Small intestine (tissue), 16 donors: Measurements from ENCODE around the gene SART3. TPM values are rescaled to one million over a fixed set of nuclear protein-coding genes. Genes with fewer than 3 reads are reported as not detected.
A peak's percentile ranks its signal among the peaks of the same experiment; 100 is the strongest.

Experiments used
- DNase-seq, 2 donors: peaks; one replicate each; pipeline versions ENCODE4 v3.0.0 to v3.0.0-alpha.2; 2013
- FAIRE-seq: peaks from 2 replicates; lab custom pipeline; 2012; peaks lifted over from hg19 to GRCh38; lab: Jason Lieb, UNC
- H3K27ac ChIP-seq, 3 donors: one replicate each; pipeline ENCODE4 v1.5.1; 2013; ENCODE audit warnings: low read length in 2 of 3, mild to moderate bottlenecking in 2 of 3, control low read depth in 1 of 3, inconsistent platforms in 1 of 3, low read depth in 1 of 3, moderate library complexity in 1 of 3
- H3K27me3 ChIP-seq, 3 donors: one replicate each; pipeline ENCODE4 v1.6.1; 2013; ENCODE audit warnings: low read length in 3 of 3, inconsistent platforms in 1 of 3; ENCODE audit not compliant: control insufficient read depth in 3 of 3, insufficient read depth in 3 of 3
- H3K36me3 ChIP-seq, 3 donors: one replicate each; pipeline ENCODE4 v1.6.1; 2013; ENCODE audit warnings: low read length in 3 of 3, inconsistent platforms in 1 of 3, low read depth in 1 of 3, mild to moderate bottlenecking in 1 of 3, moderate library complexity in 1 of 3; ENCODE audit not compliant: control insufficient read depth in 3 of 3, insufficient read depth in 2 of 3
- H3K4me1 ChIP-seq, 3 donors: one replicate each; pipeline ENCODE4 v1.6.1; 2013; ENCODE audit warnings: low read length in 2 of 3, inconsistent platforms in 1 of 3, low read depth in 1 of 3, mild to moderate bottlenecking in 1 of 3, moderate library complexity in 1 of 3; ENCODE audit not compliant: control insufficient read depth in 3 of 3, insufficient read depth in 2 of 3
- H3K4me3 ChIP-seq, 3 donors: one replicate each; pipeline ENCODE4 v1.5.1; 2013; ENCODE audit warnings: low read length in 3 of 3, control low read depth in 1 of 3, inconsistent platforms in 1 of 3, low read depth in 1 of 3, mild to moderate bottlenecking in 1 of 3, moderate library complexity in 1 of 3
- H3K9me3 ChIP-seq, 2 donors: one replicate each; pipeline ENCODE4 v1.6.1; 2013; ENCODE audit warnings: low read depth in 1 of 2, low read length in 1 of 2; ENCODE audit not compliant: control insufficient read depth in 2 of 2, insufficient read depth in 1 of 2
- WGBS, 3 donors: extraction: QIAGEN DNeasy Blood & Tissue Kit; methylation state at CpG; one replicate each; pipeline ENCODE4 v1.1.7; 2013; 5-methylcytosine and 5-hydroxymethylcytosine counted together
- long read RNA-seq, 10 donors: transcript quantifications; one replicate each; lab custom pipeline, GENCODE V29; 2026
- polyA plus RNA-seq, 4 donors: library from polyadenylated mRNA; stranded (reverse) in 3 of 4; unstranded in 1 of 4; fragments of 200-250 nt in 3 of 4; fragments of 120-200 nt in 1 of 4; gene quantifications; one replicate each; pipeline versions ENCODE4 v1.2.1 to v1.2.3, GENCODE V29; 2013
- donor health status: healthy with polysubstance abuse.
- donor health status: control.
- donor health status: control.
- donor health status: Bipolar disorder and iron deficiency.
- donor health status: healthy.

SART3 gene
- 10 to 100 TPM; 15.9 to 52.3 (median 19.6) TPM for polyA plus RNA-seq
- long read RNA-seq, donor 1, full-length matches to known transcripts, result 3 of 454 reads
- long read RNA-seq, donor 1, partial matches to known transcripts, result 443 of 454 reads
- long read RNA-seq, donor 1, other reads (novel, unspliced or antisense), result 8 of 454 reads
- long read RNA-seq, donor 2, partial matches to known transcripts, result 6 of 8 reads
- long read RNA-seq, donor 2, other reads (novel, unspliced or antisense), result 0 of 8 reads
- long read RNA-seq, donor 3, partial matches to known transcripts, result 0 of 3 reads
- long read RNA-seq, donor 3, other reads (novel, unspliced or antisense), result 0 of 3 reads
- long read RNA-seq, donor 4, result 0 reads
- long read RNA-seq, donor 5, result 0 reads
- long read RNA-seq, donor 6, partial matches to known transcripts, result 0 of 1 reads
- long read RNA-seq, donor 6, other reads (novel, unspliced or antisense), result 0 of 1 reads
- long read RNA-seq, donor 7, result 0 reads
- long read RNA-seq, donor 8, result 0 reads
- long read RNA-seq, donor 9, result 0 reads
- long read RNA-seq, donor 10, partial matches to known transcripts, result 0 of 2 reads
- long read RNA-seq, donor 10, other reads (novel, unspliced or antisense), result 0 of 2 reads

- peak within 1 kb of the TSS; percentile 43 to 96 (median 87) for H3K27ac ChIP-seq
- no peaks in the 10 kb centered on the region for H3K9me3 ChIP-seq
- H3K4me1 ChIP-seq, result peaks cover 6 to 18% (median 12%) of the 10 kb centered on the region in 3 donors
- DNase-seq (peak; percentile 93 to 95), FAIRE-seq (no peak)
- peak within 1 kb of the TSS; percentile 84 to 95 (median 86) for H3K4me3 ChIP-seq
- H3K36me3 ChIP-seq, result peaks cover 6 to 25% (median 9%) of the 10 kb centered on the region in 3 donors
- WGBS, 3 donors, result 0 to 1% (median 0%) methylated on average over 57 of the region's 57 CpGs
- H3K27me3 ChIP-seq, result no peaks in the 10 kb centered on the region
Observed at GRCh38 chr12:108560752-108561719, at the start of gene SART3. Gene SART3 (minus strand): TSS chr12:108561173. CDS start chr12:108561154, 19 bp downstream.

GRCh38 chr12:108610336-108610815 is 49.4 kb upstream of the SART3 start:
- Histone ChIP-seq H3K36me3 (no peaks in the 10 kb centered on the region), H3K27me3 (no peaks in the 10 kb centered on the region), H3K9me3 (no peaks in the 10 kb centered on the region), H3K27ac (no peak overlapping the region), H3K4me1 (peaks cover 0 to 4% (median 0%) of the 10 kb centered on the region in 3 donors), H3K4me3 (no peak overlapping the region)
- DNase-seq (no peak), FAIRE-seq (no peak)
- WGBS, 3 donors, result 70 to 86% (median 76%) methylated on average over 8 of the region's 8 CpGs

GRCh38 chr12:108609537-108610335 is 48.8 kb upstream of the SART3 start:
- no peak overlapping the region for H3K4me3 ChIP-seq
- H3K36me3 ChIP-seq, result no peaks in the 10 kb centered on the region
- no peak overlapping the region for H3K27ac ChIP-seq
- H3K4me1 ChIP-seq, result peaks cover 0 to 4% (median 0%) of the 10 kb centered on the region in 3 donors
- H3K27me3 ChIP-seq, result no peaks in the 10 kb centered on the region
- DNase-seq, result peak in 1 of 2 donors; percentile 60
- FAIRE-seq, result no peak
- H3K9me3 ChIP-seq, result no peaks in the 10 kb centered on the region
- 51 to 61% (median 60%) methylated on average over 21 of the region's 21 CpGs for WGBS, 3 donors

GRCh38 chr12:108608616-108609015 is 47.6 kb upstream of the SART3 start:
- Histone ChIP-seq H3K4me3 (no peak overlapping the region), H3K9me3 (no peaks in the 10 kb centered on the region), H3K36me3 (no peaks in the 10 kb centered on the region), H3K27me3 (no peaks in the 10 kb centered on the region), H3K4me1 (peaks cover 0 to 4% (median 0%) of the 10 kb centered on the region in 3 donors), H3K27ac (no peak overlapping the region)
- DNase-seq (no peak), FAIRE-seq (no peak)
- 70 to 85% (median 76%) methylated on average over 5 of the region's 5 CpGs for WGBS, 3 donors

GRCh38 chr12:108607981-108608600 is 47.1 kb upstream of the SART3 start:
- no peak for FAIRE-seq
- no peak for DNase-seq

GRCh38 chr12:108606492-108606891 is 45.5 kb upstream of the SART3 start:
- H3K27me3 ChIP-seq, result no peaks in the 10 kb centered on the region
- FAIRE-seq, result no peak
- peaks cover 0 to 4% (median 0%) of the 10 kb centered on the region in 3 donors for H3K4me1 ChIP-seq
- H3K9me3 ChIP-seq, result no peaks in the 10 kb centered on the region
- H3K4me3 ChIP-seq, result no peak overlapping the region
- H3K36me3 ChIP-seq, result no peaks in the 10 kb centered on the region
- no peak for DNase-seq
- no peak overlapping the region for H3K27ac ChIP-seq
- WGBS, 3 donors, result 71 to 90% (median 87%) methylated on average over 9 of the region's 9 CpGs

More at GRCh38 chr12:108607981-108608600, 47.1 kb upstream of the SART3 start:
- Histone ChIP-seq H3K36me3 (no peaks in the 10 kb centered on the region), H3K9me3 (no peaks in the 10 kb centered on the region), H3K4me3 (no peak overlapping the region), H3K27ac (no peak overlapping the region), H3K4me1 (peaks cover 0 to 4% (median 0%) of the 10 kb centered on the region in 3 donors), H3K27me3 (no peaks in the 10 kb centered on the region)
- WGBS, 3 donors, result 69 to 83% (median 70%) methylated on average over 9 to 10 of the region's 10 CpGs

- no peaks in the 10 kb centered on the region for H3K27me3 ChIP-seq
- DNase-seq (no peak), FAIRE-seq (no peak)
- H3K36me3 ChIP-seq, result no peaks in the 10 kb centered on the region
- WGBS, 3 donors, result 81 to 93% (median 88%) methylated on average over 4 of the region's 4 CpGs
- H3K27ac ChIP-seq, result no peak overlapping the region
- H3K4me3 ChIP-seq, result no peak overlapping the region
- peaks cover 0 to 4% (median 0%) of the 10 kb centered on the region in 3 donors for H3K4me1 ChIP-seq
- H3K9me3 ChIP-seq, result no peaks in the 10 kb centered on the region
Observed at GRCh38 chr12:108605690-108606406, 44.9 kb upstream of the SART3 start.
